NAMALWA (cell line): ENCODE data around the gene MORN4.
"Not testable (repeated sequence)": the region's sequence is repeated elsewhere in the genome, so short reads cannot be mapped to it uniquely, and the experiment has no call there.

Experiments used
- DNase-seq: peaks from one replicate; pipeline ENCODE4 v3.0.0-alpha.2; 2015; ENCODE audit warnings: low spot score

The MORN4 gene

GRCh38 chr10:97632949-97633884 lies at the start of gene MORN4:
Gene MORN4 (minus strand): TSS chr10:97633500. CDS start chr10:97619653, 13,847 bp downstream.
- peak; percentile 95 for DNase-seq

GRCh38 chr10:97682042-97682441 lies 48.7 kb upstream of the MORN4 start:
- DNase-seq = no peak

GRCh38 chr10:97679594-97679993 lies 46.3 kb upstream of the MORN4 start:
- no peak for DNase-seq

GRCh38 chr10:97676770-97677581 lies 43.7 kb upstream of the MORN4 start:
- DNase-seq = peak; percentile 73

GRCh38 chr10:97675222-97675621 lies 41.9 kb upstream of the MORN4 start:
- DNase-seq = no peak

GRCh38 chr10:97673736-97674525 lies 40.6 kb upstream of the MORN4 start:
- no peak for DNase-seq

- no peak for DNase-seq
Measured at GRCh38 chr10:97669571-97669970, 36.3 kb upstream of the MORN4 start.

GRCh38 chr10:97667463-97667862 lies 34.2 kb upstream of the MORN4 start:
- no peak for DNase-seq

GRCh38 chr10:97666992-97667391 lies 33.7 kb upstream of the MORN4 start:
- DNase-seq = no peak

GRCh38 chr10:97664282-97664850 lies 31.1 kb upstream of the MORN4 start:
- no peak for DNase-seq

GRCh38 chr10:97659589-97659988 lies 26.3 kb upstream of the MORN4 start:
- no peak for DNase-seq

GRCh38 chr10:97656777-97657176 lies 23.5 kb upstream of the MORN4 start:
- no peak for DNase-seq

- DNase-seq = no peak
Measured at GRCh38 chr10:97651773-97652172, 18.5 kb upstream of the MORN4 start.

- no peak for DNase-seq
Measured at GRCh38 chr10:97650726-97651125, 17.4 kb upstream of the MORN4 start.

- not testable (repeated sequence) for DNase-seq
Measured at GRCh38 chr10:97649405-97649750, 16.1 kb upstream of the MORN4 start.

GRCh38 chr10:97648562-97649404 lies 15.5 kb upstream of the MORN4 start:
- DNase-seq = peak; percentile 24

- no peak for DNase-seq
Measured at GRCh38 chr10:97647556-97647955, 14.3 kb upstream of the MORN4 start.

GRCh38 chr10:97644936-97645335 lies 11.6 kb upstream of the MORN4 start:
- no peak for DNase-seq

- no peak for DNase-seq
Measured at GRCh38 chr10:97643441-97643985, 10.2 kb upstream of the MORN4 start.

- not testable (repeated sequence) for DNase-seq
Measured at GRCh38 chr10:97642471-97643159, 9.3 kb upstream of the MORN4 start.
